Measurements from ENCODE around the gene COPS9.

COPS9 gene

GRCh38 chr2:240134466-240134865 is 1.6 kb downstream of the COPS9 start:
- DNase-seq (ENCODE audit: low spot score), result no peak

- no peak for DNase-seq (ENCODE audit: low spot score)
Measured at GRCh38 chr2:240133401-240133800, 2.7 kb downstream of the COPS9 start.

- DNase-seq (ENCODE audit: low spot score), result no peak
Measured at GRCh38 chr2:240132651-240132980, 3.5 kb downstream of the COPS9 start.

GRCh38 chr2:240131941-240132650 is 4.0 kb downstream of the COPS9 start:
- no peak for DNase-seq (ENCODE audit: low spot score)

GRCh38 chr2:240131296-240131695 is 4.8 kb downstream of the COPS9 start:
- no peak for DNase-seq (ENCODE audit: low spot score)

GRCh38 chr2:240130393-240131195 is 5.5 kb downstream of the COPS9 start:
- DNase-seq (ENCODE audit: low spot score), result no peak

GRCh38 chr2:240129731-240130392 is 6.2 kb downstream of the COPS9 start:
- no peak for DNase-seq (ENCODE audit: low spot score)

GRCh38 chr2:240129311-240129710 is 6.8 kb downstream of the COPS9 start:
- no peak for DNase-seq (ENCODE audit: low spot score)

GRCh38 chr2:240128608-240129145 is 7.4 kb downstream of the COPS9 start:
- DNase-seq (ENCODE audit: low spot score), result no peak

- DNase-seq (ENCODE audit: low spot score), result no peak
Measured at GRCh38 chr2:240127911-240128607, 8.0 kb downstream of the COPS9 start.

GRCh38 chr2:240127191-240127750 is 8.8 kb downstream of the COPS9 start:
- DNase-seq (ENCODE audit: low spot score), result no peak

GRCh38 chr2:240126731-240127130 is 9.4 kb downstream of the COPS9 start:
- DNase-seq (ENCODE audit: low spot score), result no peak

- no peak for DNase-seq (ENCODE audit: low spot score)
Measured at GRCh38 chr2:240125742-240126141, 10.4 kb downstream of the COPS9 start.

- no peak for DNase-seq (ENCODE audit: low spot score)
Measured at GRCh38 chr2:240124651-240125030, 11.5 kb downstream of the COPS9 start.

- no peak for DNase-seq (ENCODE audit: low spot score)
Measured at GRCh38 chr2:240123821-240124650, 12.1 kb downstream of the COPS9 start.

GRCh38 chr2:240121675-240122074 is 14.4 kb downstream of the COPS9 start:
- no peak for DNase-seq (ENCODE audit: low spot score)

- DNase-seq (ENCODE audit: low spot score), result no peak
Measured at GRCh38 chr2:240121190-240121589, 14.9 kb downstream of the COPS9 start.

GRCh38 chr2:240114233-240114632 is 21.9 kb downstream of the COPS9 start:
- DNase-seq (ENCODE audit: low spot score), result no peak

GRCh38 chr2:240112914-240113690 is 23.0 kb downstream of the COPS9 start:
- DNase-seq (ENCODE audit: low spot score), result no peak

- no peak for DNase-seq (ENCODE audit: low spot score)
Measured at GRCh38 chr2:240111253-240111652, 24.9 kb downstream of the COPS9 start.

All from hepatic stellate cell (primary cell).